Thoracic aorta (tissue), 2 donors: ENCODE data around the gene TOX3. TPM values are rescaled to one million over a fixed set of nuclear protein-coding genes. Genes with fewer than 3 reads are reported as not detected.

Source experiments
- ATAC-seq: fragments of 150-250 bp; one replicate; pipeline ENCODE4 v1.8.0; 2017; ENCODE audit warnings: low read depth; ENCODE audit not compliant: insufficient number of reproducible peaks, low FRiP score
- DNase-seq: peaks from one replicate; pipeline ENCODE4 v3.0.0-alpha.2; 2020; ENCODE audit warnings: low spot score
- H3K27ac ChIP-seq, 2 donors: fragments of 200-600 bp; sonication (generic); 1 replicate in 1 of 2; 2 replicates in 1 of 2; pipeline ENCODE4 v1.5.1; 2016; ENCODE audit warnings: mild to moderate bottlenecking in 2 of 2, moderate library complexity in 2 of 2
- H3K27me3 ChIP-seq: fragments of 200-600 bp; sonication (generic); replicated peaks from 2 replicates; pipeline ENCODE4 v1.6.0; 2016; ENCODE audit warnings: mild to moderate bottlenecking; ENCODE audit not compliant: insufficient read depth
- H3K36me3 ChIP-seq: fragments of 200-600 bp; sonication (generic); one replicate; pipeline ENCODE4 v1.5.1; 2016
- H3K4me1 ChIP-seq, 2 donors: fragments of 200-600 bp; sonication (generic); 1 replicate in 1 of 2; 2 replicates in 1 of 2; pipeline versions ENCODE4 v1.5.1 to v1.6.0; 2016; ENCODE audit warnings: low read depth in 2 of 2, mild to moderate bottlenecking in 1 of 2; ENCODE audit not compliant: control insufficient read depth in 1 of 2
- H3K4me3 ChIP-seq: fragments of 200-600 bp; sonication (generic); 2 replicates; pipeline ENCODE4 v1.5.1; 2016; ENCODE audit warnings: mild to moderate bottlenecking
- H3K9me3 ChIP-seq: fragments of 200-600 bp; sonication (generic); 2 replicates; pipeline ENCODE4 v1.5.1; 2016
- total RNA-seq, 2 donors: library from RNA; depleted of rRNA; stranded (reverse); fragments of >200 nt; gene quantifications; one replicate each; pipeline versions ENCODE4 v1.1.0 to v1.2.3, GENCODE V29; 2016
- TF ChIP-seq, protein P1 (sequence below): fragments of 200-600 bp; sonication (generic); IDR thresholded peaks from one replicate; pipeline ENCODE4 v1.5.1; 2019; ENCODE audit warnings: antibody characterized with exemption

The TOX3 gene
- total RNA-seq, 2 donors from 2014 or later: not detected

DNA sequence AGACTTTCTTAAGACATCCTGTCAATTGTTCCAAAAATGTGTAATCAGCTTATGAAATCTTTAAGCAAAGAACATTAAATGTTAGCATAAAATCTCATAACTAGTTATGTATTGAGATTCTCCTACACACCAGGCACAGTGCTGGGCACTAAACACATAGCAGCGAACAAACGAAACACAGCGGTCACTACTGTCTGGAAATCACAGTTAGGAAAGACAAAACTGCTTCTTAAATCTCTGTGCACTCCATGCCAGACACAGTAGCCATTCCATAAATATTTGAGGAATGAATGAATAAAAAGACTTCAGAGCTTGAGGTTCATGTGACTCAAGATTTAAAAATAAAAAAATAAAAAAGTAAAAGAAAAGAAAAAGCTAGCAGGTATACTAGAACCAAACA is 20.1 kb downstream of the TOX3 start:
- DNase-seq: no peak
- Histone ChIP-seq H3K4me1 (no peaks in the 10 kb centered on the region), H3K27me3 (no peaks in the 10 kb centered on the region), H3K4me3 (no peak overlapping the region), H3K36me3 (no peaks in the 10 kb centered on the region), H3K9me3 (no peaks in the 10 kb centered on the region), H3K27ac (no peak overlapping the region)
- TF ChIP-seq, protein P1, sequence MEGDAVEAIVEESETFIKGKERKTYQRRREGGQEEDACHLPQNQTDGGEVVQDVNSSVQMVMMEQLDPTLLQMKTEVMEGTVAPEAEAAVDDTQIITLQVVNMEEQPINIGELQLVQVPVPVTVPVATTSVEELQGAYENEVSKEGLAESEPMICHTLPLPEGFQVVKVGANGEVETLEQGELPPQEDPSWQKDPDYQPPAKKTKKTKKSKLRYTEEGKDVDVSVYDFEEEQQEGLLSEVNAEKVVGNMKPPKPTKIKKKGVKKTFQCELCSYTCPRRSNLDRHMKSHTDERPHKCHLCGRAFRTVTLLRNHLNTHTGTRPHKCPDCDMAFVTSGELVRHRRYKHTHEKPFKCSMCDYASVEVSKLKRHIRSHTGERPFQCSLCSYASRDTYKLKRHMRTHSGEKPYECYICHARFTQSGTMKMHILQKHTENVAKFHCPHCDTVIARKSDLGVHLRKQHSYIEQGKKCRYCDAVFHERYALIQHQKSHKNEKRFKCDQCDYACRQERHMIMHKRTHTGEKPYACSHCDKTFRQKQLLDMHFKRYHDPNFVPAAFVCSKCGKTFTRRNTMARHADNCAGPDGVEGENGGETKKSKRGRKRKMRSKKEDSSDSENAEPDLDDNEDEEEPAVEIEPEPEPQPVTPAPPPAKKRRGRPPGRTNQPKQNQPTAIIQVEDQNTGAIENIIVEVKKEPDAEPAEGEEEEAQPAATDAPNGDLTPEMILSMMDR: no peak
- ATAC-seq: no peak

DNA sequence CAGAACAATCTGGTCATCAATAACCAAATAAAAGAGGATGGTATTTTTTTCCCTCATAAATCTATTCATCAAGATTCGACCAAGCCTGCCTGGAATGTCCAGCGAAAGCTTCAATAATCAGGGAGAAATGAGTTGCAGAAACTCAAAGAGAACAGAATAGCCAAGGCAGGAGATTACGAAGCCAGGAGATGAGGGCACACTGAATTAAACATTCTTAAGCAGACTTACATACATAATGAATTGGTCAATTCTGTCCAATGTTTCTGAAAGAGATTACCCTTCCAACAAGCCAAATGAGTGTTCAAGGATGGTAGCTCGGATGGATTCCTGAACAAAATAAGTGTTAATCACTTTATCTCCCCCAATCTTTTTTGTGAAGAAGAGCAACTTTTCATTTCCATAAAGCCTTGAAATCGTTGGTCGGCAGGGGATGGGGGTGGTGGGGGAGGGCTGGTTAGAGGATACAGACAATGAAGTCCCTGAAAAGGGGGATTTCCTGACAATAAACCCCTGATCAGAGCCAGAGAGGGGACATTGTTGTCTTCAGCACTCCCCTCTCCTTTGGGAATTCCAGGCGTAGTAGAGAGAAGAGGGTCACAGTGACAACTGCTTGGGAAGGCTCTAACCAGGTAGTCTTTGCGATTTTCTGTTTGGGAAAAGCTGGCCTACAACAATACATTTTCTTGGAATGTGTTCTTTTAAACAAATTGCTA is 20.7 kb downstream of the TOX3 start:
- H3K36me3 ChIP-seq: no peaks in the 10 kb centered on the region
- H3K4me3 ChIP-seq: no peak overlapping the region
- no peaks in the 10 kb centered on the region for H3K4me1 ChIP-seq
- no peaks in the 10 kb centered on the region for H3K27me3 ChIP-seq
- ATAC-seq (no peak), DNase-seq (no peak)
- TF ChIP-seq, protein P1: no peak
- no peaks in the 10 kb centered on the region for H3K9me3 ChIP-seq
- no peak overlapping the region for H3K27ac ChIP-seq

DNA sequence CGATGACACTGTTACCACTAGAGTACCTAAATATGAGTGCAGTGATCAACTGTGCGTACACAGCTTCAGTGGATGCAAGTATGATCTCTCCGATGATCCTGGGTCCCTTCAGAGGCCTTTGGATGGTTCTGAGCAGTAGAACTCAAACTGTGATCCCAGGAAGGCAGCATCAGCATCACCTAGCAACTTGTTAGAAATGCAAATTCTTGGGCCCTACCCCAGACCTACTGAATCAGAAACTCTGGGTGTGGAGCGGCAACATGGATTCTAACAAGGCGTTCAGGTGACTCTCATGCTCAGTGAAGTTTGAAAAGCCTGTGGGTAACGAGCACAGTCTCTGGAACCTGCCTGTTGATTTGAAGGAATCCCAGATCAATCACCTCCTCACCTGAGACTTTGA is 25.4 kb downstream of the TOX3 start:
- no peaks in the 10 kb centered on the region for H3K4me1 ChIP-seq
- no peaks in the 10 kb centered on the region for H3K36me3 ChIP-seq
- ATAC-seq: no peak
- DNase-seq: no peak
- no peaks in the 10 kb centered on the region for H3K27me3 ChIP-seq
- H3K4me3 ChIP-seq: no peak overlapping the region
- TF ChIP-seq, protein P1: no peak
- no peak overlapping the region for H3K27ac ChIP-seq
- H3K9me3 ChIP-seq: no peaks in the 10 kb centered on the region

DNA sequence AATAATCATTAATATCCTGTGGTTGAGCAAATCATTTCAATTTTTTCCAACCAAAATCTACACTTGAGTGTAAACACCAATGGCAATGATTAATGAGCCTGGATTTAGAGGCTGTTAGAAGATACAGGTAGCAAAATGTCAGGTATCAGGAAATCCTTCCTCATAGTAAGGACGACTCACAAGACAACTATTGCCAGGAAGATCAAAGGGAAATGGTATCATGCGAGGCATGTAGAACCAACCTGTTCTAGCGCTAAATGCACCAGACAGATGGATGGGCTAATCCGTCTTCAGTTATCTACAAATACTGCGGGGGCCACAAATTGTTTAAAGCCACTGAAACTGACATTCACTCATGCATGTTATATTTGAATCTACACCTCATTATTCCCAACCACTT is 28.1 kb downstream of the TOX3 start:
- TF ChIP-seq, protein P1: no peak
- ATAC-seq (no peak), DNase-seq (no peak)
- no peak overlapping the region for H3K4me3 ChIP-seq
- H3K27ac ChIP-seq: no peak overlapping the region
- no peaks in the 10 kb centered on the region for H3K9me3 ChIP-seq
- no peaks in the 10 kb centered on the region for H3K27me3 ChIP-seq
- H3K4me1 ChIP-seq: no peaks in the 10 kb centered on the region
- H3K36me3 ChIP-seq: no peaks in the 10 kb centered on the region

DNA sequence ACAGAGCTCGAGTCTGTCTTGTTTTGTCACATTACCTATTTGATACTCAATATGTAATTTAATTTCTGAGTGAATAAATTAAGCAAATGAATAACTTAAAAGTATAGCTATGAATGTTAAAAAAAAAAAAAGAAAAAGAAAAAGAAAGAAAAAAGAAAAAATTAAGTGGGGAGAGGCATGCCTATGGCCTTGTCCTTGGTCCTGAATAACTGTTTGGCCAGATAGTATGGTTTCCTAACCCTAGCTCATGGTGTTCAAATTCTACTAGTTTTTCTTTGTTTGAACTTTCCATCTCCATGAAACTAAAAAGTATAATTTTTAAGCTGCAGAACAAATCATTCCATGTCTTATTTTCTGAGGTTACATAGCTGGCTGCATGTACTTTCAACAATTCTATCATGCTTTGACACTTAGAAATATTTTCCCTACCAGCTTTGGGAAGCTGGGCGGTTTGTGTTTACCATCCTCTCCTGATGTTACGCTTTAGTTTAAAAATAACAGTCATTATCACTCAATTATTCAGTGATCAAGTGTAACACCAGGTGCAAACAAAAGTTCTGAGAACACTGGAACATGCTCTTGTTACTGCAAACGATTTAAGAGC is 31.8 kb downstream of the TOX3 start:
- no peak for ATAC-seq

More for the DNA sequence above, 31.8 kb downstream of the TOX3 start:
- Histone ChIP-seq H3K36me3 (no peaks in the 10 kb centered on the region), H3K27me3 (no peaks in the 10 kb centered on the region), H3K27ac (no peak overlapping the region), H3K4me3 (no peak overlapping the region), H3K9me3 (no peaks in the 10 kb centered on the region), H3K4me1 (no peaks in the 10 kb centered on the region)
- TF ChIP-seq, protein P1: no peak
- no peak for DNase-seq
